GM12874 (cell line): Measurements from ENCODE around the gene RASGRF2.

ENCODE experiments used
- CTCF ChIP-seq: IDR thresholded peaks from 2 replicates; pipeline ENCODE4 v1.5.1; 2011; ENCODE audit warnings: low read depth, mild to moderate bottlenecking, control low read depth, low read length, moderate library complexity; ENCODE audit not compliant: insufficient read depth

RASGRF2 gene

DNA sequence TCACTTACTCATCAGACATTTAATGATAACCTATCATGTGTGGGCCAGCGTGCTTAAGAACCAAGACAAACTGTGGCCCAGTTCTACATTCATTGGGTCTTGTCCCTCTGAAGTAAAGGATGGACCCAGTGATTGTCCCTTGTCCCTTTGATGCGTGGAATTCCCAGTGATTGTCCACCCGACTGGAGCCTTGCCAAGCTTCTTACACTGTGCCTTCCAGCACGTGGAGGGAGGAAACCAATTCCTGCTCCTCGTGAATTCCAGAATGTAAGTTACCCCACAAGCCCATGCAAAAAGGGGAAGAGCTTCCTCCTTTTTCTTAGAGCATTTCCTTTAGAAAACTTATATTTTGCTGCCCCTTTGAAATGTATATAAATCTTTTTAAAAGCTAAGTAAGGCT is 280.8 kb downstream of the RASGRF2 start:
- no peak for TF ChIP-seq CTCF

DNA sequence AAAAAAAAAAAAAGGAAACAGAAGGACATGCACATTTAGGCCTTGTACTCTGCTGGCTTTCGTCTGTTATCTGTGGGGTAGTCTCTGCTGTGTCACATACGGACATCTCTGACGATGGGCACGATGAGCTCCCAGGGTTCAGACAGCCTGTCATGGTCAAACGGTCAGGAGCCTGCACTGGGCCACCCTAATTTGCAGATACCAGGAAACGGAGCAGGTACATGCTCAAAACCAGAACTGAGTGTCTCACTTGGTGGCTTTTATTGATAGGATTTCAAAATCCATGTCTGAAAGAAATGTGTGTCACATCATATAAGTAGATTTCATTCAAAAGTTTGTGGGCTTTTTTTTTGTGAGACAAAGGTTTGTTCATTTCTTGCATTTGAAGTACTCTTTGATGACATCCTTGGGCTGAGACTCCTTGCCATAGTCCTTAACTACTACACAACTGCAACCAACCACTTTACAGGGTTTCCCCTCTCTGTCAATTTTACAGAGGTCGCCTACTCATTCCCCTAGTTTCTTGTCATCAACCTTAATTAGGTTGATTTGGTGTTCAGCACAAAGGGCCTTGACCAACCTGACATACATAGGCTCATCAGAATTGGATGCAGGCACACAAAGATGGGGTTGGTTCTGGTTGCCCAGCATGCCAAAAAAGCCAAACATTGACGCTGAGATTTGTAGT is 281.9 kb downstream of the RASGRF2 start:
- TF ChIP-seq CTCF, result no peak

- no peak for TF ChIP-seq CTCF
Observed at GRCh38 chr5:81242906-81243436, 282.8 kb downstream of the RASGRF2 start.

DNA sequence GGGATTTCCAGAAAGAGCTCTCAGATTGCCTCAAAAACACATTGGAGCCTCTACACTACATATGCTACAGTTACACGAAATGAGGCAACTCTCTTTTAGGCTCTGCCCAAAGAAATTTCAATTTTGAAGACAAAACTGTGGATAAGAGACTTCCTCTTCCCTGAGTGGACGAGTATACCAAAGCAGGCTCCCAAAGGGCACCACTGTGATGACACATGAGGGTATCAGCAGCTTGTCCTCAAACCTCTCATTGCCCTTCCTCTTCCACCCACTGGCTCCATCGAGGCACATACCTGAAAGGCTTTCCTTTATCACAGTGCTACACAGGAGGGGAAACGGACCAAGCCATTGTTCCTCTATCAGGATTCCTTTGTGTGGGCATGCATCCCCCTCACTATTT is 284.3 kb downstream of the RASGRF2 start:
- TF ChIP-seq CTCF, result no peak

DNA sequence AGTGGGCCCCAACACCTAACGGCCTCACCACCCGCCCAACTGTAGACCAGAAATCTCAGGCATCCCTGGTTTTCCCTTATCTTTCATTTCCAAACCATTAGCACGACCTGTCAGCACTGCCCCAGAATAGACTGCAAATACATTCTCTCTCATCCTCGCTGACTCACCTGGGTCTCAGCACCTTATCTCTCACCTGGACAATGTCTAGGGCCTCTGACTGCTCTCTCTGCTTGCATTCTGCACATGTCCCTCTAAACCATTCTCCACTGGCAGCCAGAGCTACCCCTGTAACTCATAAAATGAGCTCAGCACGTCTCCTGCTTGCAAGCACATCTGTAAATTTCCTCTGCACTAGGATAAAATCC is 285.7 kb downstream of the RASGRF2 start:
- no peak for TF ChIP-seq CTCF

DNA sequence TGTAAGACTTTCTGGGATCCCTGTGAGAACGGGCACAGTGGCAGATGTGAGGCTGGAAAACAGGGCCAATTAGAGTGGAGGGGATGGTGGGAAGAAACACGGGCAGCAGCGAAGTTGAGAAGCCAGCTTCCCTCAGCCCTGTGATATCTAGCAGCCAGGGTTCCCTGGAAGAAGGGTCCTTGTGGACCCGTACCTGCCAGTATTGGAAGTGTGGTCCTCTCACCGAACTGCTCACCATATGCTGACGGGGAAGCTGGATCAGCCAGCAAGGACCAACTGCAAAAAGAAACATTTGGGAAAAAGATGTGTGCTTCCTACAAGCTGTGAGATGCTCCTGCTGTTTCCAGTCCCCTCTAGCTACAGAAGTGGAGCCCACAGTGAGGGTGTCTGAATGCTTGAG is 286.5 kb downstream of the RASGRF2 start:
- no peak for TF ChIP-seq CTCF

GRCh38 chr5:81247441-81247972 is 287.3 kb downstream of the RASGRF2 start:
- no peak for TF ChIP-seq CTCF
